ENCODE data around the gene NUCB1. TPM values are rescaled to one million over a fixed set of nuclear protein-coding genes. Genes with fewer than 3 reads are reported as not detected.

The NUCB1 gene
- total and polyA plus RNA-seq, 9 of the 15 experiments (the other 6 are each of a cell fraction or from before 2014, with no cell fraction given) = 3.1 to 153 (median 71.7) TPM

DNA sequence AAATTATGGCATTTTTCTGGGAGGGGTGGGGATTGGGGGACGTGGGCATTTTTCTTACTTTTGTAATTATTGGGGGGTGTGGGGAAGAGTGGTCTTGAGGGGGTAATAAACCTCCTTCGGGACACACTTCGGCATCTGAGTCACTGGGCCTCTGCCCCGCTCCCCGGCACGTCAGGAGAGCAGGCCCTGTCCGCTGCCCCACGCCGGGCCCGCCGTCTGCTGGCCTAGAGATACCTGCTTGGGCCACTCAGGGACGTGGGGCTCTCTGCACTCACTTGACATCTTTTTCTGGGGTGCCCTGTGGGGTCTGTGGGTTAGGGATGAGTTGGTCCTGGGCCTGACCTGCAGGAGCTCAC lies 61.5 kb downstream of the NUCB1 start:
- BruUV-seq (replicated peaks) = no TSS peak
- H3K79me2 ChIP-seq (ENCODE audit: control insufficient read depth, insufficient read depth, low read length) = peaks cover 45% of the 10 kb centered on the region
- no peaks in the 10 kb centered on the region for H3K9me3 ChIP-seq (replicated peaks; ENCODE audit: control insufficient read depth, insufficient read depth, low read depth, low read length)
- H3K27me3 ChIP-seq (ENCODE audit: control insufficient read depth in 2 of 2, insufficient read depth in 2 of 2, low read length in 2 of 2) = no peaks in the 10 kb centered on the region
- DNase-seq (ENCODE audit: extremely low read depth in 1 of 4, low spot score in 3 of 4) (no peak), FAIRE-seq (no peak), ATAC-seq (no peak)
- peak overlapping the region; percentile 93 to 95 for H3K9ac ChIP-seq (ENCODE audit: insufficient read depth in 1 of 2, low read depth in 2 of 2, low read length in 2 of 2)
- peak overlapping the region; percentile 99 for H3K27ac ChIP-seq (ENCODE audit: extremely low read depth, low read depth, low read length)
- peaks cover 21 to 41% of the 10 kb centered on the region in 2 experiments for H3K4me1 ChIP-seq (replicated peaks in 1 of 2; ENCODE audit: control insufficient read depth in 2 of 2, insufficient read depth in 2 of 2, low read length in 2 of 2)
- H4K20me1 ChIP-seq (replicated peaks; ENCODE audit: control insufficient read depth, insufficient read depth, low read length) = peaks cover 15% of the 10 kb centered on the region
- in situ Hi-C loops (cut with MboI) (loop anchor here (10.0 kb wide), 1 partner anchor 87 kb away; the partner anchor contains the start of gene PPP1R15A), intact Hi-C loops (cut with micrococcal nuclease) (no loop called here)
- ChIA-PET POLR2A (interaction anchor here (0.6 to 1.9 kb wide), 6 partner anchors 8 to 117 kb away, joined by 4 to 43 read pairs (median 7); partner anchors contain the start of gene PPP1R15A), CTCF (ENCODE audit: low intra/inter-chr PET ratio) (no interaction called here)
- TF ChIP-seq CBX1 (IDR thresholded peaks at IDR 0.05; ENCODE audit: low read depth) (0 out of 2 replicates have a peak, but pooled peaks have one; percentile 16), SMC3 (conservative IDR thresholded peaks at IDR 0.05; ENCODE audit: insufficient read depth, low read depth, low read length) (no peak)
- TF ChIP-seq, protein P1, sequence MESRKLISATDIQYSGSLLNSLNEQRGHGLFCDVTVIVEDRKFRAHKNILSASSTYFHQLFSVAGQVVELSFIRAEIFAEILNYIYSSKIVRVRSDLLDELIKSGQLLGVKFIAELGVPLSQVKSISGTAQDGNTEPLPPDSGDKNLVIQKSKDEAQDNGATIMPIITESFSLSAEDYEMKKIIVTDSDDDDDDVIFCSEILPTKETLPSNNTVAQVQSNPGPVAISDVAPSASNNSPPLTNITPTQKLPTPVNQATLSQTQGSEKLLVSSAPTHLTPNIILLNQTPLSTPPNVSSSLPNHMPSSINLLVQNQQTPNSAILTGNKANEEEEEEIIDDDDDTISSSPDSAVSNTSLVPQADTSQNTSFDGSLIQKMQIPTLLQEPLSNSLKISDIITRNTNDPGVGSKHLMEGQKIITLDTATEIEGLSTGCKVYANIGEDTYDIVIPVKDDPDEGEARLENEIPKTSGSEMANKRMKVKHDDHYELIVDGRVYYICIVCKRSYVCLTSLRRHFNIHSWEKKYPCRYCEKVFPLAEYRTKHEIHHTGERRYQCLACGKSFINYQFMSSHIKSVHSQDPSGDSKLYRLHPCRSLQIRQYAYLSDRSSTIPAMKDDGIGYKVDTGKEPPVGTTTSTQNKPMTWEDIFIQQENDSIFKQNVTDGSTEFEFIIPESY (CRISPR knock-in tag; IDR thresholded peaks at IDR 0.05) = peak; percentile 52; the same call in 1 of the 2 replicates
- H3K4me2 ChIP-seq (ENCODE audit: insufficient read depth, low read length) = peak overlapping the region; percentile 89
- 68% methylated on average over 7 of the region's 12 CpGs for WGBS (ENCODE audit: insufficient coverage, low coverage, missing lambda C conversion rate)
- peaks cover 29% of the 10 kb centered on the region for H3K36me3 ChIP-seq (ENCODE audit: control insufficient read depth, insufficient read depth, low read length)
- H2AFZ ChIP-seq (ENCODE audit: low read depth, low read length) = no peak overlapping the region
- no peaks in the 10 kb centered on the region for H3K9me1 ChIP-seq (ENCODE audit: control insufficient read depth, insufficient read depth, low read length)
- no peak overlapping the region for H3K4me3 ChIP-seq
